HG03439 (cell line): ENCODE data around the gene R3HCC1L.

ENCODE experiments used
- ATAC-seq: cut with Tn5 transposase; IDR thresholded peaks from one replicate; pipeline ENCODE4 v1.9.1; 2021; ENCODE audit warnings: mild to moderate bottlenecking, moderate library complexity; ENCODE audit not compliant: unreplicated experiment

R3HCC1L gene

GRCh38 chr10:98272245-98272644 lies 137.8 kb downstream of the R3HCC1L start:
- no peak for ATAC-seq

GRCh38 chr10:98272656-98273055 lies 138.2 kb downstream of the R3HCC1L start:
- no peak for ATAC-seq

- no peak for ATAC-seq
These were observed 138.8 kb downstream of the R3HCC1L start for GRCh38 chr10:98273057-98273850.

GRCh38 chr10:98274562-98274961 lies 140.1 kb downstream of the R3HCC1L start:
- no peak for ATAC-seq

GRCh38 chr10:98276311-98276710 lies 141.9 kb downstream of the R3HCC1L start:
- no peak for ATAC-seq

GRCh38 chr10:98285416-98285815 lies 151.0 kb downstream of the R3HCC1L start:
- no peak for ATAC-seq

- no peak for ATAC-seq
These were observed 152.0 kb downstream of the R3HCC1L start for GRCh38 chr10:98286419-98286818.

GRCh38 chr10:98287321-98287720 lies 152.9 kb downstream of the R3HCC1L start:
- ATAC-seq, result no peak

- no peak for ATAC-seq
These were observed 155.3 kb downstream of the R3HCC1L start for GRCh38 chr10:98289802-98290209.

GRCh38 chr10:98292971-98293370 lies 158.5 kb downstream of the R3HCC1L start:
- no peak for ATAC-seq

GRCh38 chr10:98293550-98294269 lies 159.3 kb downstream of the R3HCC1L start:
- no peak for ATAC-seq

GRCh38 chr10:98294270-98294627 lies 159.8 kb downstream of the R3HCC1L start:
- no peak for ATAC-seq
